CD4-positive, CD25-positive, alpha-beta regulatory T cell (primary cell): ENCODE results near the gene APOB. TPM values are rescaled to one million over a fixed set of nuclear protein-coding genes. Genes with fewer than 3 reads are reported as not detected.

Experiments used
- ATAC-seq, 2 donors: fragments of 150-1000 bp; cut with Tn5 transposase; one replicate each; pipeline ENCODE4 v1.10.0; 2021; ENCODE audit warnings: low read depth in 2 of 2, moderate number of reproducible peaks in 2 of 2, moderate library complexity in 1 of 2
- DNase-seq, 3 donors: peaks; one replicate each; pipeline versions ENCODE4 v3.0.0 to v3.0.0-alpha.2; 2012 to 2022; ENCODE audit warnings: mixed read lengths in 1 of 3
- H3K27ac ChIP-seq: one replicate; pipeline ENCODE4 v1.7.0; 2013; ENCODE audit warnings: mild to moderate bottlenecking, low read length; ENCODE audit not compliant: insufficient read depth, poor library complexity, severe bottlenecking
- H3K27me3 ChIP-seq: one replicate; pipeline ENCODE4 v1.7.0; 2013; ENCODE audit warnings: low read length; ENCODE audit not compliant: control insufficient read depth, insufficient read depth
- H3K36me3 ChIP-seq: one replicate; pipeline ENCODE4 v1.7.0; 2013; ENCODE audit warnings: mild to moderate bottlenecking, low read length, moderate library complexity; ENCODE audit not compliant: control insufficient read depth, insufficient read depth
- H3K4me1 ChIP-seq: 2 replicates; pipeline ENCODE4 v1.7.0; 2013; ENCODE audit warnings: mild to moderate bottlenecking, low read length; ENCODE audit not compliant: insufficient read depth, control insufficient read depth, poor library complexity, severe bottlenecking
- H3K4me3 ChIP-seq: one replicate; pipeline ENCODE4 v1.7.0; 2013; ENCODE audit warnings: low read depth, mild to moderate bottlenecking, low read length, moderate library complexity
- H3K9me3 ChIP-seq, 2 experiments: 1 replicate in 1 of 2; 2 replicates in 1 of 2; pipeline ENCODE4 v1.7.0; 2013; ENCODE audit warnings: low read length in 2 of 2, mild to moderate bottlenecking in 1 of 2, moderate library complexity in 1 of 2; ENCODE audit not compliant: control insufficient read depth in 2 of 2
- H3K27ac Mint-ChIP-seq, 3 donors: one replicate each; pipeline ENCODE4 v1.8.0; 2020 to 2022; ENCODE audit warnings: mild to moderate bottlenecking in 3 of 3, mixed read lengths in 3 of 3, moderate library complexity in 2 of 3
- H3K27me3 Mint-ChIP-seq: one replicate; pipeline ENCODE4 v1.8.0; 2022; ENCODE audit warnings: mild to moderate bottlenecking, mixed read lengths
- H3K36me3 Mint-ChIP-seq: one replicate; pipeline ENCODE4 v1.8.0; 2020; ENCODE audit warnings: mixed read lengths
- H3K4me1 Mint-ChIP-seq, 4 donors: one replicate each; pipeline ENCODE4 v1.8.0; 2020 to 2022; ENCODE audit warnings: mixed read lengths in 4 of 4, mild to moderate bottlenecking in 1 of 4
- H3K4me3 Mint-ChIP-seq, 4 donors: one replicate each; pipeline ENCODE4 v1.8.0; 2020 to 2022; ENCODE audit warnings: mild to moderate bottlenecking in 4 of 4, mixed read lengths in 4 of 4, moderate library complexity in 3 of 4
- H3K9me3 Mint-ChIP-seq, 7 donors: one replicate each; pipeline ENCODE4 v1.8.0; 2020 to 2022; ENCODE audit warnings: mixed read lengths in 7 of 7, mild to moderate bottlenecking in 3 of 7, moderate library complexity in 2 of 7
- polyA plus RNA-seq, 4 donors: library from polyadenylated mRNA; unstranded; fragments of 300-500 nt; fragmentation: Illumina TruSeq; gene quantifications; one replicate each; pipeline ENCODE4 v1.2.3, GENCODE V29; 2021
- total RNA-seq: library from RNA; stranded (reverse); gene quantifications from one replicate; pipeline ENCODE4 v1.2.3, GENCODE V29; 2022

The APOB gene
- total and polyA plus RNA-seq, 5 donors from 2014 or later = not detected

GRCh38 chr2:21026479-21027282 is 17.2 kb downstream of the APOB start:
- H3K27ac Mint-ChIP-seq = no peak overlapping the region
- peaks cover 13% of the 10 kb centered on the region for H3K27me3 Mint-ChIP-seq
- H3K36me3 ChIP-seq = no peaks in the 10 kb centered on the region
- H3K9me3 ChIP-seq = no peaks in the 10 kb centered on the region
- no peaks in the 10 kb centered on the region for H3K27me3 ChIP-seq
- no peak overlapping the region for H3K4me3 Mint-ChIP-seq
- peaks cover 0 to 4% (median 0%) of the 10 kb centered on the region in 7 donors for H3K9me3 Mint-ChIP-seq
- H3K27ac ChIP-seq = no peak overlapping the region
- no peak for DNase-seq
- no peak for ATAC-seq
- no peak overlapping the region for H3K4me3 ChIP-seq
- no peaks in the 10 kb centered on the region for H3K4me1 Mint-ChIP-seq
- no peaks in the 10 kb centered on the region for H3K36me3 Mint-ChIP-seq
- H3K4me1 ChIP-seq = no peaks in the 10 kb centered on the region

- Mint-ChIP-seq H3K27ac (no peak overlapping the region), H3K4me1 (no peaks in the 10 kb centered on the region), H3K9me3 (peaks cover 0 to 3% (median 0%) of the 10 kb centered on the region in 7 donors), H3K36me3 (no peaks in the 10 kb centered on the region), H3K27me3 (peaks cover 13% of the 10 kb centered on the region), H3K4me3 (no peak overlapping the region)
- DNase-seq (no peak), ATAC-seq (no peak)
- Histone ChIP-seq H3K27me3 (no peaks in the 10 kb centered on the region), H3K36me3 (no peaks in the 10 kb centered on the region), H3K4me1 (no peaks in the 10 kb centered on the region), H3K27ac (no peak overlapping the region), H3K4me3 (no peak overlapping the region), H3K9me3 (no peaks in the 10 kb centered on the region)
Measured at GRCh38 chr2:21025690-21026478, 18.0 kb downstream of the APOB start.

GRCh38 chr2:21024722-21025389 is 19.0 kb downstream of the APOB start:
- H3K4me3 Mint-ChIP-seq = no peak overlapping the region
- Histone ChIP-seq H3K4me3 (no peak overlapping the region), H3K9me3 (no peaks in the 10 kb centered on the region), H3K36me3 (no peaks in the 10 kb centered on the region), H3K4me1 (no peaks in the 10 kb centered on the region), H3K27me3 (no peaks in the 10 kb centered on the region), H3K27ac (no peak overlapping the region)
- no peaks in the 10 kb centered on the region for H3K4me1 Mint-ChIP-seq
- peaks cover 0 to 3% (median 0%) of the 10 kb centered on the region in 7 donors for H3K9me3 Mint-ChIP-seq
- DNase-seq (no peak), ATAC-seq (no peak)
- no peaks in the 10 kb centered on the region for H3K36me3 Mint-ChIP-seq
- H3K27me3 Mint-ChIP-seq = peaks cover 13% of the 10 kb centered on the region
- no peak overlapping the region for H3K27ac Mint-ChIP-seq

- Histone ChIP-seq H3K4me3 (no peak overlapping the region), H3K9me3 (no peaks in the 10 kb centered on the region), H3K27ac (no peak overlapping the region), H3K36me3 (no peaks in the 10 kb centered on the region), H3K4me1 (no peaks in the 10 kb centered on the region), H3K27me3 (no peaks in the 10 kb centered on the region)
- Mint-ChIP-seq H3K4me1 (no peaks in the 10 kb centered on the region), H3K27me3 (peaks cover 13% of the 10 kb centered on the region), H3K4me3 (no peak overlapping the region), H3K36me3 (no peaks in the 10 kb centered on the region), H3K27ac (no peak overlapping the region), H3K9me3 (peaks cover 0 to 3% (median 0%) of the 10 kb centered on the region in 7 donors)
- ATAC-seq (no peak), DNase-seq (no peak)
Measured at GRCh38 chr2:21024198-21024597, 19.7 kb downstream of the APOB start.

GRCh38 chr2:21023419-21024181 is 20.3 kb downstream of the APOB start:
- no peak overlapping the region for H3K27ac ChIP-seq
- ATAC-seq = no peak
- no peaks in the 10 kb centered on the region for H3K4me1 Mint-ChIP-seq
- no peaks in the 10 kb centered on the region for H3K4me1 ChIP-seq
- H3K4me3 ChIP-seq = no peak overlapping the region
- no peak overlapping the region for H3K4me3 Mint-ChIP-seq
- H3K9me3 Mint-ChIP-seq = peaks cover 0 to 3% (median 0%) of the 10 kb centered on the region in 7 donors
- H3K27me3 Mint-ChIP-seq = peaks cover 11% of the 10 kb centered on the region
- no peaks in the 10 kb centered on the region for H3K9me3 ChIP-seq
- no peaks in the 10 kb centered on the region for H3K36me3 ChIP-seq
- no peaks in the 10 kb centered on the region for H3K27me3 ChIP-seq
- DNase-seq = no peak
- H3K36me3 Mint-ChIP-seq = no peaks in the 10 kb centered on the region
- H3K27ac Mint-ChIP-seq = no peak overlapping the region

GRCh38 chr2:21022792-21023367 is 21.0 kb downstream of the APOB start:
- H3K27me3 ChIP-seq = no peaks in the 10 kb centered on the region
- H3K9me3 ChIP-seq = no peaks in the 10 kb centered on the region
- H3K4me1 ChIP-seq = no peaks in the 10 kb centered on the region
- Mint-ChIP-seq H3K27ac (no peak overlapping the region), H3K4me1 (no peaks in the 10 kb centered on the region), H3K27me3 (peaks cover 10% of the 10 kb centered on the region), H3K4me3 (no peak overlapping the region), H3K36me3 (no peaks in the 10 kb centered on the region), H3K9me3 (peaks cover 0 to 3% (median 0%) of the 10 kb centered on the region in 7 donors)
- H3K36me3 ChIP-seq = no peaks in the 10 kb centered on the region
- ATAC-seq (no peak), DNase-seq (no peak)
- H3K27ac ChIP-seq = no peak overlapping the region
- no peak overlapping the region for H3K4me3 ChIP-seq

GRCh38 chr2:21021430-21021829 is 22.4 kb downstream of the APOB start:
- Histone ChIP-seq H3K36me3 (no peaks in the 10 kb centered on the region), H3K9me3 (no peaks in the 10 kb centered on the region), H3K4me3 (no peak overlapping the region), H3K4me1 (no peaks in the 10 kb centered on the region), H3K27me3 (no peaks in the 10 kb centered on the region), H3K27ac (no peak overlapping the region)
- Mint-ChIP-seq H3K27ac (no peak overlapping the region), H3K27me3 (peaks cover 10% of the 10 kb centered on the region), H3K36me3 (no peaks in the 10 kb centered on the region), H3K4me1 (no peaks in the 10 kb centered on the region), H3K4me3 (no peak overlapping the region), H3K9me3 (peaks cover 0 to 3% (median 0%) of the 10 kb centered on the region in 7 donors)
- DNase-seq (no peak), ATAC-seq (no peak)
